Kidney tubule cell (primary cell): ENCODE results near the gene ROS1.

Experiments
- DNase-seq: peaks from one replicate; pipeline ENCODE4 v3.0.0-alpha.2; 2018; ENCODE audit warnings: low spot score

Gene ROS1

DNA sequence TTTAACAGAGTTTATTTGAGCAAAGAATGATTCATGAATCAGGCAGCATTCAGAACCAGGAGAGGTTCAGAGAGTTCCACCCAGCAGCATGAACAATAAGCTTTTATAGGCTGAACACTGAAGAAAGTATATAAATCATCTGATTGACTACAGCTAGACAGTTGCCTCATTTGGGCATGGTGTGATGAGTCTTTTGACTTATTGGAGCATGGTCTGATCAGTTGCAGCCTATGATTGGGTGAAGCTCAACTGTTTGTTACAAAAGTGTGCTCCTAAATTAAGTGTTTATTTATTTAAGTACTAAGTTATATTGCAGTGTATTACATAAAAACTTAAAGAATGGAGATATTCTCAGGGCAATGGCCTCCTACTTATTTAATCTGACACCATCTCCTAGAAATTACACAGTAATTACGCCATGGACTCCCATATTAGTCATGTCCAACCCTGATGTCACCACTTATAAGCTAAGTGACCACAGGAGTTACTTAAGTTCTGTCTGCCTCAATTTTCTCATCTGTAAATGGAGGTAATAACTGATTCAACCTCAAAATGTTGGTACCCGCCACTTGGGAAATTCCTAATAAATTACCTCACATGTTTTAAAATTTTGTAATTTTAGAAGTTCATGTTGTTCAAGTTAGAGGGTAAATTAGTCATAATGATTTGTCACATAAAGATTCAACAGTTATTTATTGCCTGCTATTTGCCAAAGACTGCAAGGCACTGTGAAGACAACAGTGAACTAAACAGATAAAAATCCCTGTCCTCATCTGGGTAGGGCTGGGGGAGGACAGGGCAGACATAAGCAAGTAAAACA is 15.2 kb upstream of the ROS1 start:
- peak; percentile 94 for DNase-seq

DNA sequence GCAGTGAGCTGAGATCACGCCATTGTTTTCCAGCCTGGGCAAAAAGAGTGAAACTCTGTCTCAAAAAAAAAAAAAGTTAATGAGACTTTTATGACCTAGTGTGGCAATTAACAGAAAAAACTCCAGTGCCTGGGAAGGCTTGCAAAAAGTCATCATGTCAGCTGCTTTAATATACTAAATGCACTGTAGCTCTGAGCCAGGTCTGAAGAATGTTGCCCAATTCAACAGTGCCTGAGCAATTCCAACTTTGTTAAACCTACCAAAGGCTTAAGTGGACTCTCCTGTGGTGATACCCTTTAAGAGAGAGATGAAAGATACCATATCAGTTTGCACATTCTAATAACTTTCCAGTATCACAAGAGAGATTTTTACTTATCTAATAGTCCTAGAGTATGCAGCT is 6.5 kb upstream of the ROS1 start:
- no peak for DNase-seq

DNA sequence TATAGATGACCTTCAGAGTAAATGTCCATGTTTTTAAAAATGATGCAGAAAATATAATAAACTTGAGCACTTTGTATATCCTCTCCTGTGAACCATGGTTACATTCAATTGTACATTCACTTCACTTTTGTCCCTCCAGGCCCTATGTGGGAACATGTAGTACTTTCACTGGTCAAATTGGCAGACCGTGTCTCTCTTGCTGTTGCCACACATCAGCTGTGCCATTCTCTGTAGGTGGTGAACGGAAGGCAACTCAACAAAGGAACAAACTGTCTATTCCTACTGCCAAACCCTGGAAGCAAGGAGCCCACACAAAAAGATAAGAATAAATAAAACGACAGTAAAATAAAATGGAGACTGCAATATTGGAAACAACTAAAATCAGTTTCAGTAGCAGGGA is 2.0 kb downstream of the ROS1 start:
- no peak for DNase-seq

DNA sequence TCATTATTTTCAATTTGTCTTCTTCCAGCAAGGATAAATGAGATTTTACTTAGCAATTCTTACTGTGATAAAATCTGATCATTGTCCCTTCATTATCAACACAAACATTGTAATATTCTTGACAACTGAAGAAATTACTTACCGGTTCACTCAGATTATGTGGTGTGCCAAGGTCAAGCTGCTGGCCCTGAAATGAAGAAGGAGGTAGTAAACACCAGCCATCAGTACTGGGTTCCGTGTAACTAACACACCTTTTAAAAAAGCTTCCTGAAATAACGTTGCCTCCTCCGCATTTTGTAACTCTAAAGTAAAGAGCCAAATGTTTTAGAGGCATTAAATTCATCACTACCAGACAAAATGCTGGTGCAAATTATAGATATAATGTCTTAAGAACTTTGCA is 7.4 kb downstream of the ROS1 start:
- no peak for DNase-seq

DNA sequence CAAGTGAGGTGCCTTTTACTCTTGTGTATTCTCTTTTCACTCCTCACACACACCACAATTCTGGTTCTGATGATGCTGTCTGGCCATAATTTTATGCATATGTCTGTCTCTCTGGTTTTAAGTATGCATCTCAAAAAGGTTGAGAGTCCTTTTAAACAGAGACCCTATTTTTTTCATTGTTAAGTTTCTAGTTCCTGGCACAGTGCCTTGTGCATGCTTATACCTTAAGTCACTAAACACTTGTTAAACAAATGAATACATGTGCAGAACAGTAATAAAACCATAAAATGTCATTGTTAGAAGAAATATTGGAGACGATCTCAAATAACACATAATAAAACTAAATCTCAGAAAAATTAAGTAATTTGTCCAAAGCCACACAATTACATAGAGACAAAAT is 7.9 kb downstream of the ROS1 start:
- DNase-seq: no peak

DNA sequence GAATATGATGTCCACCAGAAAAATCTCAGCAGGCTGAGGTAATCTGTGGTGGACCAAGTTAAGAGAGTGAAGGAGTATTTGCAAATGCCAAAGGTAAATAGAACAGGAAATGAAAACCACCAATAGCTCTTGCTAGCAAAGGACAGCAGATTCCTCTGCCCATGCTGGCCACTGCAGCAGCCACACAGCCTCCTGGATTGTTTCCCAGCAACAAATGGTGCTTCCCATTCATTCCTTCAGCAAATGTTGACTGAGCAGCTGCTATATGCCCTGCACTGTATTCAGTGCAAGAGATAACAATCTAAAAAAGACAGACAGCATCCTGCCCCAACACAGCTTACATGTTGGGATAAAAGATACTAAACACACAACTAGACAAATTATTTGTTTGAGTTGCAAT is 11.0 kb downstream of the ROS1 start:
- DNase-seq: peak; percentile 17

DNA sequence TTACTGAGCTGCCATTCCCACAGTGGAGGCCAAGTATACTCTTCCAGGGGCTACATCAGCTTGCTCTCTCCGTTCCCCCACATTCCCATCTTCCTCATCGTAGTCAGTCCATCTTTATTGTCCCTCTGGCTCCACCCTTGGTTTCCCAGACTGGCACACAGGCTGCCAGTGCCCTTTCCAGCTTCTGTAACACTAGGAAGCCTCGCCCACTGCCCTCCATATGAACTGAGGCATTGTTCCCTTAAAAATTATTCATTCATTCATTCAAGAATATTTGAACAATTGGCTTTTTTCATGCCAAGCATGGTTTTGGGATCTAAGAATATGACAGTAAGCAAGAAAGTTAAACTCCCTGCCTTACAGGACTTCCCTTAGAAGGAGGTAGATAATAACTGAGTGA is 14.3 kb downstream of the ROS1 start:
- no peak for DNase-seq

DNA sequence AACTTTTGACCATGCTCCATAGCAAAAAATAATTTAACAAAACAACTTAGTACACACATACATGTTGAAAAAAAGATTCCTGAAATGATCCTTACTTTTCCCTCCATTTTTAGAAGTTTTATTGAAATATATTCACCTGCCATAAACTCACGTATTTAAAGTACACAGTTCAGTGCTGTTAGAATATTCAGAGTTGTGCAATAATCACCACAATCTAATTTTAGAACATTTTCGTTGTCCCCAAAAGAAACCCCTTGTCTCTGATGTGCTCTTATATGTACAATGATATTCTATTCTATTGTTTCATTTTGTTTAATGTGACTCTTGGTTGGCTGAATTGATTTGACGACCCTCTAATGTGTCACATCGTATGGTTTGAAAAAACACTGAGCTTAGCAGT is 15.9 kb downstream of the ROS1 start:
- no peak for DNase-seq

DNA sequence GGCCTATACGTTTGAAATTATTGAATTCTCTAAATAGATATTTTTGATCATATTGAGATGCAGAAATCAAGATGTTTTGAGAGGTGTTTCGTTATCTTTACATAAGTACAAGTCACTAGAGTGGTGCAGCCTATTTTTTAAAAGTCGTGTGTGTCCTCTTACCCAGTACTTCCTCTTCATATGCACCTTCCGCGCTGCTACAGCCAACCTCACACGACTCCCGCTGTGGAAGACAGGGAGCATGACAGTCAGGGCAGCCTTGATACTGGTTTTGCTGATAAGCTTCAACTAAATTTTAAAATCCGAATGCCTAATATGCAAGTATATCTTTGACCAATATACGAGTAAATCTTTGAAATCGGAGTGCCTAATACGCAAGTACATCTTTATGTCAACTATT is 16.3 kb downstream of the ROS1 start:
- no peak for DNase-seq

DNA sequence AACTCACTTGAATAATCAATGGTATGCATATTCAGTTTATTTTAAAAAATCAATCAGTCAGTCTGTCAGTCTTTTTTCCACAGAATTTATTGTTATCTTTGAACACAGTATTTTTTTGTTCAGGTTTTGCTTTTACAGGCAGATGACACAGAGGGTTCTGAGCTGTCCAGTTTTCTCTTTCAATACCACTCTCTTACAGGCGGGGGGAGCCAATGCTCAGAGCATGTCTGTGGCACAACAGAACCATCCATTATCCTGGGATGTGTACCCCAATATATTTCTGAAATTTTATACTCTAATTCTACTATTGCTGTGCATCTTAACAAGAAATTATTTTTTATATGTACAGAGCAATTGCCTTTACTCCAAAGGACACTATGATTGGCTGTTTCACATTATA is 21.2 kb downstream of the ROS1 start:
- no peak for DNase-seq

DNA sequence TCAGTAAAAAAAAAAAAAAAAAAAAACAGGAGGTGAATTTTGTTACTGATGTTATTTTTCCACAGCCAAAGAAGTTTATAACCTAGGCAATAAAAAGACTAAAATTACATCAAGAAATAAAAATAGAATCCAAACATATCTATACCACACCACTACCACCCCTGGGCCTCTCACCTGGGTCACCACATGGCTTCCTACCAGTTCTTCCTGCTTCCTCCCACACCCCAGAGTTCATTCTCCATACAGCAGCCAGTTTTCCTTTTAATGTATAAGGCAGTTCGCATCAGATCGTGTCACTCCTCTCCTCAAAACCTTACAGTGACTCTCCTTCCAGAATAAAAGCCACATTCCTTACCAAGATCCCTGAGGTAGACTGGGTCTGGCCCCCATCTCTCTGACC is 23.9 kb downstream of the ROS1 start:
- no peak for DNase-seq

DNA sequence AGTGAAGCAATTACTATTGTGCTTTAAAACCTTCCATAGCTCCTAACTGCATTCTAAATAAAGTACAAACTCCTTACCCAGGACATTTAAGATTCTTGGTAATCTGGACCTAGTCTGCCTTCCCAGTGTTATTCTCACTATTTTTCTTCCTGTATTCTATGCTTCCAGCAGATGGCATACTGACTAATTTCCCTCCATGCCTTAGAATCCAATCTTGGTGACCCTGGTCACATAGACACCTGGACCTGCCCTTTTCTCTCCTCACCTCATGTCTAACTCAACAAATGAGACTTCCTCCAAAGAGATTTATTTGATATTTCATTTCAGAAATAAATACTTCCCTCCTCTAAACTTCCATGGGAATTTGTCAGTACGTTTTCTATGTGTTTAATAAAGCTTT is 25.8 kb downstream of the ROS1 start:
- peak; percentile 13 for DNase-seq

DNA sequence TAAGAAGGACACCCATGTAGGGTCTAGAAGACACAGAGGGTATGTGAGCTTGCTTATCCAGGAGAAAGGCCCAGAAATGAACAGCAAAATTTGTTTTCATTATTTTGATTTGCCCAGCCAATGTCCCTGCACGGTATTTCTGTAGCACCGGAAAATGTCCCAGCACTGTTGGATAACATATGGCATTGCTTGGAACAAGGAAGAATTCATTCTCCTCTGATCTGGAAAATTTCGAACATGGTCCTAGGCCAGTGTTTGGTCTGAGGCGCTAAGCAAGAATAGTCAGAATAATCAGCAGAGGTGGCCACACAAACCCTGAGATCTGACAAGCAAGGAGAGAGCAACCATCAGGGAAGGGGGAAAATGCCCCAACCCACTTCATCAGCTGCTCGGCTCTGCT is 26.6 kb downstream of the ROS1 start:
- no peak for DNase-seq

DNA sequence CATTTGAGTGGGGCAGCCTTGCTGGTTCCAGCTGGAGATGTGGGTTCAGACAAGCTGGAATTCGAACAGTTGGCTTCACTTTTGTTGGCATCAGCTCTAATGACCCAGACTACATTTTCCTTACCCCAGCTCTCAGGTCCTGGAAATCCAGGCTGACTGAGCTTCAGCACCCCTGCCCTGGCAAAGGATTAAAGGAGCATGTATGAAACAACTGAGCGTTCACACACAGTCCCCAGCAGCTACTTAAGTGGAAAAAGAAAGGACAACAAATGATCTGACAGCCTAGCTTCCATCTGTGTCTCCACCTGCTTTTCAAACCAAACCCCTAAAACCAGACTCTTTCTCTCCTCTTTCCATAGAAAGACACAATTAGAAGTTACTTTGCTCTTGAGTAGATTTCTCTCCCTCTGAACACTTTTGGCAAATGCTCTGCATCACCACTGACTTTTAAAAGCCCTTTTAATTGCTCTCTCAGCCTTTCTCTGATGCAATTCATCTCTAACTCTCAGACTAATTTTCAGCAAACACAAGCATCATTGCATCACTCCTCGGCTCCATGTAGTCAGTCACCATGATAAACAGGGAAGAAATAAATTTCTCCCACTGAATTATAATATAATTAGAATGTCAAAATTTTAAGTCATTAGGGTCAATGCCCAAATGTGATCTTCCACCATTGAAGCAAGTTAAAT is 28.1 kb downstream of the ROS1 start:
- no peak for DNase-seq

DNA sequence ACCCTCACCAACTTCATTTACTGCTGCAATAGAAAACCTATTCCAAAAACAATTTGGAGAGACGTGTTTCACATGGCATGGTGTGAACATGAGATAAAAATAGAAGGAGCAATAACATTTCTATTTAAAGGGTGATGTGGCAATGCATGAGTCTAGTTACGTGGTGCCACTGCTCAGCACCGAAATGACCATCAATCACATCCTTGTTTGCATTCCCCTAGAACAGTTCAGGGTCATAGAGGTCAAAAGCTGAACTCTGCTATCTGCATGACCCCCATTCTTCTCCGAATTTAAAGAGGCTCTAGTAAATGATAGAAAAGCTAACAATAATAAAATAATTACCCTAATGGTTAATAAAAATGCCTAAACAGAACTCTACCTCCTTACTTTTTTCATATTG is 29.5 kb downstream of the ROS1 start:
- no peak for DNase-seq

DNA sequence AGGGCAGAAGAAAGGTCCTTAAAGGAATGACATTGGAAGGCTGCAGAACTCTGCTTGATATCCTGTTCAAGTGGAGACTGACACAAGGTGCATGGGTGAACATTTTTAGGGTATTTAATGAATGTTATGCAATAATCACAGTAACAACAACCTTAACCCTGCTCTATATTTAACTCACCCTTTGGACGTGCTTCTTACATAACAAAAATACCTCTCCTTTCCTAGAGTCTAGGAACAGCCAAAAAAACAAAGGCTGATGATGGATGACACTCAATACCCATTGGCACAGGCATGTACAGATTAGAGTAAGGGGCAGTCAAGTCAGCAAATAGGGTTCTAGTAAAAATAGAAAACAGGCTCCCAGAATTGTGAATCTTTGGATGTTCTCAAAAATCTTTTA is 30.6 kb downstream of the ROS1 start:
- no peak for DNase-seq

DNA sequence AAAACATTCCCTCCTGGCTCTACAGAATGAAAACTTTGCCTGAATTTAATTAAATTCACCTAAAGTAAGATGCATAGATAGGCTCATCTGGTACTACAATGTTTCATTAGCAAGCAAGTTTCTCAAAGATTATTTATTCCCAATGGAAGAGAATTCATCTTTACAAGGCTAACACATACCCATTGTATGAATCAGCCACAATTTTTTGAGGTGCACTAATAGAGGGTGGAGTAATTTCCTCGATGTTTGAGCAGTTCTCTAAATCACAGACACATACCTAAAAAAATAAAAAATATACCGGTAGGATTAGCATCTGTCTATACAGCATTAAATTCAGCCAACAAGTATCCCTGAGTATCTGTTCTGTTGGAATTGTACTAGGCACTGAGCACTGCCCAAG is 32.7 kb downstream of the ROS1 start:
- DNase-seq: no peak

DNA sequence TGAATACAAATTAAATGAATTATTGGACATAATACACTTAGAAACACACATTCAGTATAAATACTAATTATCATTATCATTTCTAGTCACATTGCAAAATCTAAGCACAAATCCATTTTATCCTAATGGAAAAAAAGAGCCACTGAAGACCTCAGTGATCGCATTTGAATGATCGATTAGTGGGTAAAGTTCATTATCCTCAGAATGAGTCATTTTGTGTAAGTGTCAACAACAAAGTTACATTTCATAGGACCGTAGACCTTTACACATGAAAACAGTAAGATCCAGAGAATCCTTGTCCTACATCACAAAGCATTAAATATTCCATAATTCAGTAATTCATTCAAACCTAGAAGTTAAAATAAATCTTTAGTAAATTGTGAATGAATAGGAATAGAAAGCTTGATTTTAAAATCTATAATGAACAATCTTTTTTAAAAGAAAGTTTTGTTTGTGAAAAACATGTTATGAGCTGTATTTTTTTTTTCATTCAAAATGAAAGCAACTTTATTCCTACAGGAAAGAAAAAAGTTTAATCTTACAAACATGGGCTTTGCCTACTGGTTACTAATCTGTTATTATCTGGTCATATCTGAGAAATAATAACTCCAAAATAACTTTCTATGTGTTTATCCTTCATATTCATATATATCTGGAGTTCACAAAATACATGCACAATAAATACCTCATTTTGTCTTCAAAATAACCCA is 33.7 kb downstream of the ROS1 start:
- DNase-seq: no peak

DNA sequence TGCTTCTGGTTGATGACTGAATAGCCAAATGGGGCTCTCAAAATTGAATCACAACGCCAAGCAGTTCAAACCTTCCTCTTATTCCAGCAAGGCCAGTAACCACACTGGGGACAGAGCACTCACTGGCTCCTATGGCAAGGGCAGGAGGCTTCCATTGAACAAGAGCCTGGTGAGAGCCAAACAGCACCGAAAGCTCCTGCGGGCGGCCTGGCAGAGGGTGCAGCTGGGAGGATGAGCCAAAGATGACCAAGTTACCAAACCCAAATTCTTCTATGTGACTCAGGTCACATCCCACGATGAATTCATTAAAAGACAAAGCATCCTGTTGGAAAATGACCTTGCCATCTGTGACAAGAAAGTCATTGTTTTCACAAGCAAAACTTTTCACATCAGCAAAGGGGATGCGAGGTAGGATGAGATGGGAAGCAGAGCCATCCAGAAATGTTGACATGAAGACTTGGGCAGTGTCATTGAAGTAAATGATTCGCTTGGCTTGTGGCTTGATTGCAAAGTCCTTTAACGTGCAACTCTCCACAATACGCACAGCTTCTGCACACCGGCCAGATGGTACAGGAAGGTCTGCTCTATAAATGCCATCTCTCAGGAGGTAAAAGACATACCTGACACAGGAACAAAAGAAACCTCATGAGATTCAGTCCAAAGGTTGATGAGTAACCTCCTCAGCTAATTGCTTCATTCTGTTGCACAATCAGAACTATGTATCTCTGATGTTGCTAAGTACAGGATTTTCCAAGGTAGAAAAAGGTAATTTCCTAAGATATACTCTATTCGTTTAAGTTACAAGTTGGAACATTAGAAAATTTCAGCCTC is 36.3 kb downstream of the ROS1 start:
- peak; percentile 65 for DNase-seq

DNA sequence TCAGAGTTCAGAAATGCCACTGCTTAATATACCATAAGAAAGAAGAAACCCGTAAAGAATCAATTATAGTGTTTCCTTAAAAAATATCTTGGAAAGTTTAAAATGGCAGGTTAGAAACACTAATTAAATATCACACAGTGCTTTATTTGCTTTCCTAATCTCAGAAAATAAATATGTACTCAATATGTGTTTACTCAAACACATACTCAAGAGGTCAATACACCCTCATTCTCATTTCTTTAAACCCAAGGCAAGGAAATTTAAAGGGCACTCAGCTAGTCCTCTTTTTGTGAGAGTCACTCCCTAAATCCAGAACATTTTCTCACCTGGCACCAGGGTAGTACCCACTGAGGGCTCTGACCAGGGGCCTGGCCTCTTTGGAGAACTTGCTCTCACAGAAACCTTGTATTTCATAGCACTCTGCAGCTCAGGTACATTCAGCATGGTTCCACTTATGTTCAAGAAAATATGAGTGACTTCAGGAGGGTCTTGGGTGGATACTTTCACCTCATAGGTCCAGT is 38.2 kb downstream of the ROS1 start:
- no peak for DNase-seq

DNA sequence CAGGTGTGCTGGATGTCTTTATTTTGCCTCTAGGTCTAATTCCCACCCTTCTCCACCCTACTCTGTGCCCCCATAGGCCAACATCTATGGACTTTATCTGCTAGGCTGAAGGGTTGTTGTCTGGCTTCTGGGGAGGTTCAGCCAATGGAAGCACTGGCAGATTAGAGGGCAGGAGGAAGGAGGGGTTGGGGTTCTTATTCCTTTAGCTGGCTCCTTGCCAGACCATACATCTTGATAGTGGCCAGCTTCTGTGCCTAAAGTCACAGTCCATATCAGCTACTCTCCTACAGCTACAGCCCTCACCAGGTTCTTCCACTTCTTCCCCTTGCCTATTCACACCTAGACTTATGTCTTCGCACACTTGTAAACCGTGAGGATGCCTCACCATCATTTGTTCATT is 41.1 kb downstream of the ROS1 start:
- no peak for DNase-seq

DNA sequence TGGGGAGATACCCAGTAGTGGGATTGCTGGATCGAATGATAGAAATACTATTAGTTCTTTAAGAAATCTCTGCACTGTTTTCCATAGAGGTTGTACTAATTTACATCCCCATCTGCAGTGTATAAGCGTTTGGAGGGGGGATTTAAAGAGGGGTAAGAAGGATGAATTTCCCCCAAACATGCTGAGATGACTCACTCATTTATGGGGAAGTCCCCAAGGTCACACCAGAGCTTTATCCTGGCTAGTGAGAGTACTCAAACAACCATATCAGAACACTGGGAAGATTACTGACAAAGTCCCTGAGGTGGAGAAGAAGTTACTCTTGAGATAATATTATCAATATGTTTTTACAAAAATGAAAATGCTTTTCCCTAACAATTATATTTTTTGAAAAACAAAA is 44.0 kb downstream of the ROS1 start:
- DNase-seq: no peak
